Activated CD8-positive, alpha-beta memory T cell treated with anti-CD3 and anti-CD28 coated beads, Interleukin-2, amount 50 U/mL, for 24 hours (primary cell): ENCODE results near the gene MSH4.
"Not testable (repeated sequence)": the region's sequence is repeated elsewhere in the genome, so short reads cannot be mapped to it uniquely, and the experiment has no call there.

Source experiments
- DNase-seq: peaks from one replicate; pipeline ENCODE4 v3.0.0-alpha.2; 2020; ENCODE audit errors: extremely low read depth

The MSH4 gene

DNA sequence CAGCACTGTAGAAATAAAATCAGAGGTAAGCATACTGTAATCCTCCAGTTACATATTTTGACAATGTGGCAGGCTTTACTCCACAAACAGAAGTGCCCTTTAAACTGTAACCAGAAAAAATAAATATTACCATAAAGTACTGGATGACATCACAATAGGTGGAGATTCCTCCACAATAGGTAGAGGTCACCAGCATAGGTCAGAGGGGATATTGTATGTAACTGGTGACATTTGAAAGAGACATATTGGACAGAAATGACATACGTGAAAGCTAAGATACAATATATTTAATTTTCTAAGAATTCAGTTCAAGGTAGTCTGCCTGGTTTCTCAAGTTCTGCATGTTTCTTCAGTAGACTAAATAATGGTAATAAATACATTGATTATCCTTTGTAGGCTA, 135.6 kb downstream of the MSH4 start, which contains the start of gene ASB17:
Gene ASB17, minus strand, starts transcription at position 101 of the 400 bp plus-strand sequence. CDS start 113 bp downstream, outside the sequence.
- no peak for DNase-seq

DNA sequence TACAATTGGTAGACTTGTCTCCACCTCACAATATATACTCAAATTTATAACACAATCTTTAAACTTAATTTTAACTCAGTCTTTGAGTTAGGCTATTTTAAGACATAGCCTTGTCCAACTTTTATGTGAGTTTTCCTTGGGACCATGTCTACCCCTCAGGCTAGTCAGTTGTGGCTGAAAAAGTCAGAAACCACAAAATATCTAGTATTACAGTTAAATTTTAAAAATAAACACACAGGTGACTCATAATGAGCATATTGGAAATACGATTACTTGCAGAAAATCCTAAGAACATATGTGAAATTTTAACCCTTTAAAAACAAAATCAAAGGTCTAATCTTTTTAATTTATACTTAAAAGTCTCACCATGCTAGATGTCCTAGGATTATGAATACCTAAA, 140.4 kb downstream of the MSH4 start:
- DNase-seq, result no peak

DNA sequence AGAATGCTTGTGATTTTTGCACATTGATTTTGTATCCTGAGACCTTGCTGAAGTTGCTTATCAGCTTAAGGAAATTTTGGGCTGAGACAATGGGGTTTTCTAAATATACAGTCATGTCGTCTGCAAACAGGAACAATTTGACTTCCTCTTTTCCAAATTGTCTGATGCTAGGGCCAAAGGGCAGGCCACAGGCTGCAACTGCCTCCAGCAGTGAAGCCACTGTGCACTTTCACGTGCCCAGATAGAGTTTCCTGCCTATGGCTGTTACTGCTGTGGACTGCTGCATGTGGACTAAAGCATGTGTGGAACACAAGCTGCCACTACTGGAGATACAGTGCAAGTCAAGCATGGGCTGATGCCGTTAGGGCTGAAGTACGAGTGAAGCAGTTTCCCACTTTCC, 146.4 kb downstream of the MSH4 start:
- DNase-seq, result not testable (repeated sequence)

DNA sequence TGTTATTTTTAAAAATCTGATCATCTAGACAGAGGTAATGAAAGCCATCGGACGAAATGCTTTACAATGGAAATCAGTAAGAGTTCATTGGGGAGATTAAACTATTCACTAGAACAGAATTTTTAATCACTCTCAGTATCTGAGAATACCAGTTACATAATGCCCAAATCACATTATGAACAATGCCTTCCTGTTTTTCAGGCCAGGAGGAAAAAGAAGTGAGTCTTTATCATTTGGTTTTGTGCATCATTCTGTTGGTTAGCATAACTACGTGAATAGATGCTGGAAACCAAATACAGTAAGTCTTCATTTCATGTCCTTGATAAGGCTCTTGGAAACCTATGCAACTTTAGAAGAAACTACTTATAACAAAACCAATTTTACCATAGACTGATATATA, 153.5 kb downstream of the MSH4 start:
- no peak for DNase-seq

DNA sequence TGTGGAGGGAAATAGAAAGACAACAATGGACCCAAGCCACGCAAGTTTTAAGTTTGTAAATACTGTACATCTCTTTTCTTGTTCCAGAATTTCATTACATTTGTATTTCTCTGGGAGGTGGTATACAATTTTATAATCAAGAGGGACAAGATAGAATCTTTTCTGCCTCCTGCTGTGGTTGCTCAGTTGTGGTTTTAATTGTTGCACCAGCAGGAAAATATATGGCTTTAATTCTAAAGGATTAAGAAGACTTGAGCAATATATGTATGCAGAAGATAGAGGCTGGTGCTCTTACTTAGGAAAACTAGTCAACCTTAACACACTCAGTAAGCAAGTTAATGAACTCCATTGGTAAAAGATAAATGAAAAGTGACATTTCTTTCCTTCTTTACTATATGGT, 155.3 kb downstream of the MSH4 start:
- no peak for DNase-seq

DNA sequence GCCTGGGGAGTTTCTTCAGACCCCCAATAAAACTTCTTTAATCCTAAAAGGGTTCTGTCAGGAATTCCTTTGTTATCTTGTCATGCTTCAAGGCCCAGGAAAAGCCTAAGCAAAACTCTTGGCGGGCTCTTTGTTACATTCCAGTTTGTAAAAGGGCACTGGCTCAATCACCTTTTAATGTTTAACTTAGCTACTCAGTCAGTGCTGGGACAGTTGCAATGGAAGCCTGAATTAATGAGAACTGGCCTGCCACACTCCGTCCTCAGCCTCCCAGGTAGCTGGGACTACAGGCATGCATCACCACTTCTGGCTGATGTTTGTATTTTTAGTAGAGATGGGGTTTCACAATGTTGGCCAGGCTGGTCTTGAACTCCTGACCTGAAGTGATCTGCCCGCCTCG, 156.8 kb downstream of the MSH4 start:
- no peak for DNase-seq

DNA sequence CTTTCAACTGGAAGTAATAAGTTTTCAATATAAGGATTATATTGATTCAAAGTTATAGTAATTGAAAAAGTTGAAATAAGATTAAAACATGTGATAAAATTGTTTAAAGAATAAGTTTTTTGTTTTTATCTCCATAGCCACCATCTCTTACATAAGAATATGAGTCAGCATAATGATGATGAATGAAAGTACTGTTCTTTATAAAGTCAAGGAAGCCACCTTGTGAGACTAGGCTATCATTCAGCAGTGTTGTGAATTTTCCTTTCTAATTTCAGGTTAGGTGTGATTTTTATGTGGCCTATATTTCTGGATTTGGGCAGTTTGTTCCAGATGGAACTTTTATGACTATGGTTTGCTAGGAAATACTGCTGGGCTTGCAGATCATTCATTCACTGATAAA, 157.9 kb downstream of the MSH4 start:
- DNase-seq, result no peak
